GM12874 (cell line): ENCODE data around the gene ZNF236.

ENCODE experiments used
- TF ChIP-seq, protein P1 (sequence below): IDR thresholded peaks from 2 replicates; pipeline ENCODE4 v1.5.1; 2011; ENCODE audit warnings: low read depth, mild to moderate bottlenecking, control low read depth, low read length, moderate library complexity; ENCODE audit not compliant: insufficient read depth

ZNF236 gene

DNA sequence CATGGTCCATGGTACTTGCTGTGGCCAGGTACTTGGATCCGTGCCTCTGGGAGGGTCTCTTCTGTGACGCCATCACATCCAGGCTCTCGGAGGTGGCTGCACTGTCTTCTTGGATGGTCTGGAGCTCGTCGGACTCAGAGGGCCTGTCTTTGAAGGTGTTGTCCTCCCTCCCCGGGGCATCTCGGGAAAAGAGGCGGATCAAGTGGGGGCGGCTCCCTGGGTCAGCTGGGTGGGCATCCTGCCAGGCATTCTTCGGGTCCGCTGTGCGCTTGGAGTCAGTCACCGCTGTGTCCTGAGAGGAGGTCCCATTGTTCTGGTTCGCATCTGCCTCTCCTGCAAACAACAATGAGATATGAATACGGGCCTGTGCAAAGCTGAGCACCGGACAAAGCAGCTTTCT lies 194.6 kb downstream of the ZNF236 start:
- TF ChIP-seq, protein P1, sequence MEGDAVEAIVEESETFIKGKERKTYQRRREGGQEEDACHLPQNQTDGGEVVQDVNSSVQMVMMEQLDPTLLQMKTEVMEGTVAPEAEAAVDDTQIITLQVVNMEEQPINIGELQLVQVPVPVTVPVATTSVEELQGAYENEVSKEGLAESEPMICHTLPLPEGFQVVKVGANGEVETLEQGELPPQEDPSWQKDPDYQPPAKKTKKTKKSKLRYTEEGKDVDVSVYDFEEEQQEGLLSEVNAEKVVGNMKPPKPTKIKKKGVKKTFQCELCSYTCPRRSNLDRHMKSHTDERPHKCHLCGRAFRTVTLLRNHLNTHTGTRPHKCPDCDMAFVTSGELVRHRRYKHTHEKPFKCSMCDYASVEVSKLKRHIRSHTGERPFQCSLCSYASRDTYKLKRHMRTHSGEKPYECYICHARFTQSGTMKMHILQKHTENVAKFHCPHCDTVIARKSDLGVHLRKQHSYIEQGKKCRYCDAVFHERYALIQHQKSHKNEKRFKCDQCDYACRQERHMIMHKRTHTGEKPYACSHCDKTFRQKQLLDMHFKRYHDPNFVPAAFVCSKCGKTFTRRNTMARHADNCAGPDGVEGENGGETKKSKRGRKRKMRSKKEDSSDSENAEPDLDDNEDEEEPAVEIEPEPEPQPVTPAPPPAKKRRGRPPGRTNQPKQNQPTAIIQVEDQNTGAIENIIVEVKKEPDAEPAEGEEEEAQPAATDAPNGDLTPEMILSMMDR: no peak

DNA sequence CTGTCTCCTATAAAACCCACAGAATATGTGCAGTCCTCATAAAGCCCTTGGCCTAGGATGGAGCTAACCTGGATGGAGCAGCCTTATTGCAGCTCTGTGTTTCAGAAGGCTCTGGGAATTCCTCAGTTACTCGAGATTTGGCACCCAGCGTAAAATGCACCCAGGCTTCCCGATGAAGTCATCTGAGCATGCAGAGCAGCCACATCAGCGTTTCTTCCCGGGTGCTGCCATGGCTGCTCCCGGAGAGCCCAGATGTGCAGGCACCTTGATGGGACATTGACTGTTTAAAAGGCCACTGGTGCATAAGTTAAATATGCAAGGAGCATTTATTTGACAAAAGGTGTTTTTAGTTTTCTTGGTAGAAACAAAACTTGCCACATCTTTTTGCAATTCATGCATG lies 195.0 kb downstream of the ZNF236 start:
- TF ChIP-seq, protein P1: no peak

DNA sequence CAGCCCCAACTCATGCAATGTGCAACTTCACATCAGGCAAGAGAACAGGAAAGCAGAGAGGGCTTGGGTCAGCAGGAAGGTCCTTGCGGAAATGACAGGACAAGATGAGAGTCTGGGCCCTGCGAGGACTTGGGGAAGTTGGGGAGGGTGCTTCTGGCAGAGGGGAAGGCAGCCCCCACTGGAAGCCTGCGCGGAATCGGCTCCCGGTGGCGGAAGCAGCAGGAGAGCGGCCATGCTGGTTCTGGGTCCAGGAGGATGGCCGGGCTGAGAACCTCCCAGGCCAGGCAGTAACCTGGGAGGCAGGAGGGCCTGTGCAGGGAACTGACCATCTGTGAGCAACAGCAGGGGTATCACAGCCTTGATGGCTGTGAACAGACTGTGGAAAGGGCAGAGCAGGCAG lies 197.3 kb downstream of the ZNF236 start:
- TF ChIP-seq, protein P1: no peak
